Limb (tissue), 2 donors: ENCODE results near the gene MYBPHL.
A peak's percentile ranks its signal among the peaks of the same experiment; 100 is the strongest.

ENCODE experiments used
- DNase-seq, 2 donors: peaks; one replicate each; pipeline ENCODE4 v3.0.0-alpha.2; 2016; ENCODE audit errors: extremely low spot score in 2 of 2

Gene MYBPHL

GRCh38 chr1:109281680-109282496 lies 24.9 kb downstream of the MYBPHL start:
- no peak for DNase-seq

GRCh38 chr1:109280862-109281261 lies 25.9 kb downstream of the MYBPHL start:
- DNase-seq: no peak

- DNase-seq: no peak
Measured at GRCh38 chr1:109279615-109280278, 27.1 kb downstream of the MYBPHL start.

GRCh38 chr1:109277434-109278204 lies 29.2 kb downstream of the MYBPHL start:
- DNase-seq: peak in 1 of 2 donors; percentile 81

GRCh38 chr1:109275706-109276345 lies 31.0 kb downstream of the MYBPHL start:
- peak in 1 of 2 donors; percentile 24 for DNase-seq

- DNase-seq: peak in 1 of 2 donors; percentile 44
Measured at GRCh38 chr1:109274533-109275476, 32.0 kb downstream of the MYBPHL start.

- peak in 1 of 2 donors; percentile 30 for DNase-seq
Measured at GRCh38 chr1:109273570-109274288, 33.1 kb downstream of the MYBPHL start.

- peak in 1 of 2 donors; percentile 31 for DNase-seq
Measured at GRCh38 chr1:109272831-109273547, 33.8 kb downstream of the MYBPHL start.

- DNase-seq: peak in 1 of 2 donors; percentile 40
Measured at GRCh38 chr1:109272021-109272799, 34.6 kb downstream of the MYBPHL start.

GRCh38 chr1:109271458-109271857 lies 35.4 kb downstream of the MYBPHL start:
- no peak for DNase-seq

- DNase-seq: peak in 1 of 2 donors; percentile 22
Measured at GRCh38 chr1:109270623-109271317, 36.0 kb downstream of the MYBPHL start.

GRCh38 chr1:109269981-109270622 lies 36.7 kb downstream of the MYBPHL start:
- DNase-seq: peak in 1 of 2 donors; percentile 21

GRCh38 chr1:109269212-109269980 lies 37.4 kb downstream of the MYBPHL start:
- DNase-seq: no peak

- peak in 1 of 2 donors; percentile 23 for DNase-seq
Measured at GRCh38 chr1:109268431-109269211, 38.2 kb downstream of the MYBPHL start.

GRCh38 chr1:109267743-109268300 lies 39.0 kb downstream of the MYBPHL start:
- peak in 1 of 2 donors; percentile 26 for DNase-seq
